Effector CD8-positive, alpha-beta T cell (primary cell): ENCODE results near the gene CPSF7.
"Not testable (repeated sequence)": the region's sequence is repeated elsewhere in the genome, so short reads cannot be mapped to it uniquely, and the experiment has no call there.

Experiments
- DNase-seq: peaks from one replicate; lab custom pipeline; 2025; lab: John Stamatoyannopoulos, UW
- total RNA-seq, 4 experiments: gene quantifications; one replicate each; lab custom pipeline; 2026; lab: John Stamatoyannopoulos, UW

Gene CPSF7
- 113 to 155 (median 130) reads per million in 4 experiments for total RNA-seq

- DNase-seq = peak; percentile 93
Measured at GRCh38 chr11:61429691-61430582, at the start of gene CPSF7, which contains the start of gene SDHAF2. TSS of gene CPSF7 (minus strand) at chr11:61429975. CDS start at chr11:61429235, 740 bp downstream. TSS of gene SDHAF2 (plus strand) at chr11:61430124. CDS start at chr11:61430147, 23 bp downstream.

GRCh38 chr11:61477727-61478148, 48.0 kb upstream of the CPSF7 start:
- peak; percentile 47 for DNase-seq

GRCh38 chr11:61477126-61477525, 47.4 kb upstream of the CPSF7 start:
- no peak for DNase-seq

- no peak for DNase-seq
Measured at GRCh38 chr11:61476371-61476770, 46.6 kb upstream of the CPSF7 start.

GRCh38 chr11:61475433-61475832, 45.7 kb upstream of the CPSF7 start:
- no peak for DNase-seq

- DNase-seq = no peak
Measured at GRCh38 chr11:61474013-61474643, 44.4 kb upstream of the CPSF7 start.

GRCh38 chr11:61473370-61474012, 43.7 kb upstream of the CPSF7 start:
- no peak for DNase-seq

- no peak for DNase-seq
Measured at GRCh38 chr11:61472868-61473267, 43.1 kb upstream of the CPSF7 start.

- DNase-seq = no peak
Measured at GRCh38 chr11:61472282-61472681, 42.5 kb upstream of the CPSF7 start.

- DNase-seq = no peak
Measured at GRCh38 chr11:61468002-61468401, 38.2 kb upstream of the CPSF7 start.

- DNase-seq = not testable (repeated sequence)
Measured at GRCh38 chr11:61467602-61468001, 37.8 kb upstream of the CPSF7 start.

- no peak for DNase-seq
Measured at GRCh38 chr11:61460986-61461385, 31.2 kb upstream of the CPSF7 start.

- DNase-seq = no peak
Measured at GRCh38 chr11:61460474-61460881, 30.7 kb upstream of the CPSF7 start.

- no peak for DNase-seq
Measured at GRCh38 chr11:61454520-61454919, 24.7 kb upstream of the CPSF7 start.

- DNase-seq = no peak
Measured at GRCh38 chr11:61453695-61454094, 23.9 kb upstream of the CPSF7 start.

- DNase-seq = no peak
Measured at GRCh38 chr11:61452825-61453224, 23.1 kb upstream of the CPSF7 start.

GRCh38 chr11:61448552-61448927, 18.8 kb upstream of the CPSF7 start:
- no peak for DNase-seq

- no peak for DNase-seq
Measured at GRCh38 chr11:61447601-61448551, 18.1 kb upstream of the CPSF7 start.

- peak; percentile 43 for DNase-seq
Measured at GRCh38 chr11:61446211-61446651, 16.5 kb upstream of the CPSF7 start.

- no peak for DNase-seq
Measured at GRCh38 chr11:61445516-61445915, 15.7 kb upstream of the CPSF7 start.

- DNase-seq = no peak
Measured at GRCh38 chr11:61442616-61443015, 12.8 kb upstream of the CPSF7 start.
